Prostate gland (tissue), 2 donors: ENCODE data around the gene INPP5F.

ENCODE experiments used
- CTCF ChIP-seq, 4 experiments: fragments of 200-600 bp in 2 of 4; fragments of 450-650 bp in 2 of 4; sonication (generic) in 2 of 4; IDR thresholded peaks; 1 replicate in 3 of 4; 2 replicates in 1 of 4; pipeline ENCODE4 v1.5.1; 2016 to 2019; ENCODE audit warnings: antibody characterized with exemption in 4 of 4, mild to moderate bottlenecking in 2 of 4, moderate library complexity in 2 of 4
- POLR2A ChIP-seq: fragments of 450-650 bp; IDR thresholded peaks from one replicate; pipeline ENCODE4 v1.6.1; 2016; ENCODE audit warnings: antibody characterized with exemption, mild to moderate bottlenecking

- no peak for TF ChIP-seq POLR2A
- TF ChIP-seq CTCF (IDR thresholded peaks at IDR 0.05): no peak
Measured at GRCh38 chr10:119872860-119873681, 147.2 kb downstream of the INPP5F start.
